Smooth muscle cell (in vitro differentiated cells): ENCODE results near the gene GREM2. TPM values are rescaled to one million over a fixed set of nuclear protein-coding genes. Genes with fewer than 3 reads are reported as not detected.
A peak's percentile ranks its signal among the peaks of the same experiment; 100 is the strongest.

Source experiments
- DNase-seq: peaks from one replicate; lab custom pipeline; 2025; ENCODE audit not compliant: unreplicated experiment; lab: John Stamatoyannopoulos, UW
- H2AFZ ChIP-seq: fragments of 200-600 bp; sonication (generic); 2 replicates; pipeline ENCODE4 v1.6.0; 2016; ENCODE audit warnings: antibody characterized with exemption, low read depth, mild to moderate bottlenecking
- H3F3A ChIP-seq: fragments of 200-600 bp; sonication (generic); 2 replicates; pipeline ENCODE4 v1.6.0; 2017; ENCODE audit warnings: antibody characterized with exemption, low read depth
- H3K27ac ChIP-seq: fragments of 200-600 bp; sonication (generic); 2 replicates; pipeline ENCODE4 v1.5.1; 2016; ENCODE audit warnings: low read depth, mild to moderate bottlenecking
- H3K27me3 ChIP-seq: fragments of 200-600 bp; sonication (generic); 2 replicates; pipeline ENCODE4 v1.6.1; 2016; ENCODE audit warnings: low read depth, mild to moderate bottlenecking
- H3K36me3 ChIP-seq: fragments of 200-600 bp; sonication (generic); 2 replicates; pipeline ENCODE4 v1.5.1; 2016; ENCODE audit warnings: low read depth
- H3K4me1 ChIP-seq: fragments of 200-600 bp; sonication (generic); 2 replicates; pipeline ENCODE4 v1.5.1; 2016; ENCODE audit warnings: low read depth
- H3K4me2 ChIP-seq: fragments of 200-600 bp; sonication (generic); 2 replicates; pipeline ENCODE4 v1.6.0; 2016; ENCODE audit warnings: mild to moderate bottlenecking
- H3K4me3 ChIP-seq: fragments of 200-600 bp; sonication (generic); 2 replicates; pipeline ENCODE4 v1.5.1; 2016; ENCODE audit warnings: mild to moderate bottlenecking
- H3K79me2 ChIP-seq: fragments of 200-600 bp; sonication (generic); 2 replicates; pipeline ENCODE4 v1.6.0; 2016; ENCODE audit warnings: low read depth, mild to moderate bottlenecking
- H3K9ac ChIP-seq: fragments of 200-600 bp; sonication (generic); 2 replicates; pipeline ENCODE4 v1.6.0; 2016; ENCODE audit warnings: low read depth
- H3K9me3 ChIP-seq: fragments of 200-600 bp; sonication (generic); replicated peaks from 2 replicates; pipeline ENCODE4 v1.5.1; 2016; ENCODE audit warnings: low read depth
- H4K20me1 ChIP-seq: fragments of 200-600 bp; sonication (generic); 2 replicates; pipeline ENCODE4 v1.6.0; 2016; ENCODE audit warnings: low read depth
- CTCF ChIP-seq: fragments of 200-600 bp; sonication (generic); IDR thresholded peaks from 2 replicates; pipeline ENCODE4 v1.5.1; 2017; ENCODE audit warnings: borderline replicate concordance, mild to moderate bottlenecking, antibody characterized with exemption; ENCODE audit not compliant: insufficient read depth, poor library complexity, severe bottlenecking
- WGBS: methylation state at CpG from one replicate; pipeline ENCODE4 v1.1.7; 2016; ENCODE audit warnings: low lambda C conversion rate; 5-methylcytosine and 5-hydroxymethylcytosine counted together
- polyA plus RNA-seq: library from polyadenylated mRNA; unstranded; fragments of >200 nt; fragmentation: Nextera tagmentation; extraction: Ambion mirVana; gene quantifications from 2 replicates; pipeline ENCODE4 v1.2.1, GENCODE V29; 2016
- total RNA-seq: library from RNA; depleted of rRNA; stranded (reverse); fragments of >200 nt; gene quantifications from 2 replicates; pipeline ENCODE4 v1.2.3, GENCODE V29; 2014

Gene GREM2
- total and polyA plus RNA-seq, 2 experiments from 2014 or later, result 8.0 to 15.1 TPM

- Histone ChIP-seq H3K79me2 (no peaks in the 10 kb centered on the region), H3K27me3 (no peaks in the 10 kb centered on the region)
- no peak for TF ChIP-seq CTCF
Observed at GRCh38 chr1:240462277-240462676, 149.7 kb downstream of the GREM2 start.

GRCh38 chr1:240457203-240457602 lies 154.8 kb downstream of the GREM2 start:
- H3K27me3 ChIP-seq, result no peaks in the 10 kb centered on the region
- no peaks in the 10 kb centered on the region for H3K4me1 ChIP-seq
- no peaks in the 10 kb centered on the region for H3F3A ChIP-seq
- H2AFZ ChIP-seq, result no peak overlapping the region
- no peak overlapping the region for H3K9ac ChIP-seq
- H3K4me2 ChIP-seq, result no peak overlapping the region
- H3K27ac ChIP-seq, result no peak overlapping the region
- H3K79me2 ChIP-seq, result no peaks in the 10 kb centered on the region
- no peak for TF ChIP-seq CTCF
- no peaks in the 10 kb centered on the region for H3K36me3 ChIP-seq
- DNase-seq, result no peak
- 95% methylated on average over 5 of the region's 5 CpGs for WGBS
- no peaks in the 10 kb centered on the region for H4K20me1 ChIP-seq
- H3K9me3 ChIP-seq, result no peaks in the 10 kb centered on the region
- H3K4me3 ChIP-seq, result no peak overlapping the region

More at GRCh38 chr1:240462277-240462676, 149.7 kb downstream of the GREM2 start:
- H3F3A ChIP-seq, result no peaks in the 10 kb centered on the region
- no peak overlapping the region for H2AFZ ChIP-seq
- no peaks in the 10 kb centered on the region for H4K20me1 ChIP-seq
- WGBS, result 41% methylated on average over 3 of the region's 3 CpGs
- H3K27ac ChIP-seq, result peak overlapping the region; percentile 56
- H3K9ac ChIP-seq, result no peak overlapping the region
- no peak for DNase-seq
- peaks cover 21% of the 10 kb centered on the region for H3K4me1 ChIP-seq
- no peaks in the 10 kb centered on the region for H3K9me3 ChIP-seq
- no peaks in the 10 kb centered on the region for H3K36me3 ChIP-seq
- H3K4me3 ChIP-seq, result no peak overlapping the region
- peak overlapping the region; percentile 13 for H3K4me2 ChIP-seq

GRCh38 chr1:240455228-240455821 lies 156.6 kb downstream of the GREM2 start:
- 62% methylated on average over 7 of the region's 7 CpGs for WGBS
- H3K4me1 ChIP-seq, result no peaks in the 10 kb centered on the region
- DNase-seq, result no peak

More at GRCh38 chr1:240455228-240455821, 156.6 kb downstream of the GREM2 start:
- H3K36me3 ChIP-seq, result no peaks in the 10 kb centered on the region
- H3K79me2 ChIP-seq, result no peaks in the 10 kb centered on the region
- no peaks in the 10 kb centered on the region for H3F3A ChIP-seq
- H3K4me3 ChIP-seq, result no peak overlapping the region
- H3K4me2 ChIP-seq, result no peak overlapping the region
- no peak overlapping the region for H2AFZ ChIP-seq
- peak; percentile 48 for TF ChIP-seq CTCF
- H3K27me3 ChIP-seq, result no peaks in the 10 kb centered on the region
- no peaks in the 10 kb centered on the region for H3K9me3 ChIP-seq
- H4K20me1 ChIP-seq, result no peaks in the 10 kb centered on the region
- H3K27ac ChIP-seq, result no peak overlapping the region
- no peak overlapping the region for H3K9ac ChIP-seq
